GM12801 (cell line): Measurements from ENCODE around the gene OR2AE1.

Experiments
- TF ChIP-seq, protein P1 (sequence below): IDR thresholded peaks from one replicate; pipeline ENCODE4 v1.5.1; 2011; ENCODE audit warnings: control low read depth; ENCODE audit not compliant: insufficient read length; ENCODE audit errors: extremely low read depth

OR2AE1 gene

DNA sequence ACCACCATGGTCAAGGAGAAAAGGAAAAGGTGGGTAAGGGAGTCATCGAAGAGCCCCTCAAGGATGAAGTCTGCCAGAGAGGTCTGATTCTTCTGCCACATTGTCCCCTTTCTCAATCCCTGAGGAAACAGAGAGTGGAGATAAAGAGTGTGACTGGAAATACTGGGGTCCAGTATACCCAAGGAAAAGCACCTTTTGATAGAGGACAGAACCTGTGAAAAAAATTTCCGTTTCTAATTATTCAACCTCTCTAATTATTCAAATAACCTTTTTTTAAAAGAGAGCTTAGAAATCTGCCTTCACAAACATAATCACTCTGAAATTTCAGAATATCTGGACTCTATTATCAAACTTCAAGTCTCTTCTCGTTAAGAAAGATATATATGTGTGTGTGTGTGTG, at the start of gene OR2AE1:
Gene OR2AE1 (minus strand): TSS at position 101 of the 400 bp plus-strand sequence. CDS start 0 bp downstream, at position 101.
- TF ChIP-seq, protein P1, sequence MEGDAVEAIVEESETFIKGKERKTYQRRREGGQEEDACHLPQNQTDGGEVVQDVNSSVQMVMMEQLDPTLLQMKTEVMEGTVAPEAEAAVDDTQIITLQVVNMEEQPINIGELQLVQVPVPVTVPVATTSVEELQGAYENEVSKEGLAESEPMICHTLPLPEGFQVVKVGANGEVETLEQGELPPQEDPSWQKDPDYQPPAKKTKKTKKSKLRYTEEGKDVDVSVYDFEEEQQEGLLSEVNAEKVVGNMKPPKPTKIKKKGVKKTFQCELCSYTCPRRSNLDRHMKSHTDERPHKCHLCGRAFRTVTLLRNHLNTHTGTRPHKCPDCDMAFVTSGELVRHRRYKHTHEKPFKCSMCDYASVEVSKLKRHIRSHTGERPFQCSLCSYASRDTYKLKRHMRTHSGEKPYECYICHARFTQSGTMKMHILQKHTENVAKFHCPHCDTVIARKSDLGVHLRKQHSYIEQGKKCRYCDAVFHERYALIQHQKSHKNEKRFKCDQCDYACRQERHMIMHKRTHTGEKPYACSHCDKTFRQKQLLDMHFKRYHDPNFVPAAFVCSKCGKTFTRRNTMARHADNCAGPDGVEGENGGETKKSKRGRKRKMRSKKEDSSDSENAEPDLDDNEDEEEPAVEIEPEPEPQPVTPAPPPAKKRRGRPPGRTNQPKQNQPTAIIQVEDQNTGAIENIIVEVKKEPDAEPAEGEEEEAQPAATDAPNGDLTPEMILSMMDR = no peak

DNA sequence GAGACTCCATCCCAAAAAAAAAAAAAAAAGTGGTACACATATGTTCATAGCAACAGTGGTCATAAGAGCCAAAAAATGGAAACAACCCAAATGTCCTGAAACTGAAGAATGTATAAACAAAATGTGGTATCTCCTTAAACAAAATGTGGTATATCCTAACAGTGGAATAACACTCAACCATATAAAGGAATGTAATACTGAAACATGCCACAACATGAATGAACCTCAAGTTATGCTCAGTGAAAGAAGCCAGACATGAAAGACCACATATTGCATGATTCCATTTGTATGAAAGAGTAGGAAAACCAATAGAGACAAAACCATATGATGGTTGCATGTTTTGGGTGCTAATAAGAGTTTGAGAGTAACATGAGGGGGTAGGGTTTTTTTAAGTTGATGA, 49.5 kb upstream of the OR2AE1 start:
- TF ChIP-seq, protein P1 = no peak

GRCh38 chr7:99923200-99923599, 46.4 kb upstream of the OR2AE1 start:
- TF ChIP-seq, protein P1 = no peak

DNA sequence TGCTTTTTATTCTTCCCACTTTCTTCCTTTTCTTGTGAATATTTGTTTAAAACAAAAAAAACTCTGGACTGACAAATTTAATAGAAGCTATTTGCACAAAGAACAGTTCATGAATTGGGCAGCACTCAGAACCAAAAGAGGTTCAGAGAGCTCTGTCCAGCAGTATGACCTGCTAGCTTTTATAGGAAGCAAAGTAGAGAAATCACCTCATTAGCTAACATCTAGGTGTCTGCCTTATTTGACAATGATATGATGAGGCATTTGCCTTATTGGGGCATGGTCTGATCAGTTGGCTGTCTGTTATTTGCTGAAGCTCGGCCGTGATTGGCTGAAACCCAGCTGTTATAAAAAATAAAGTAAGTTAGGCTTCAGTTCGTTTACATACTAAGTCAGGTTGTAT, 43.3 kb upstream of the OR2AE1 start:
- TF ChIP-seq, protein P1 = no peak

GRCh38 chr7:99919814-99920112, 42.9 kb upstream of the OR2AE1 start:
- TF ChIP-seq, protein P1 = no peak

- TF ChIP-seq, protein P1 = no peak
Measured at GRCh38 chr7:99918959-99919813, 42.4 kb upstream of the OR2AE1 start, which contains the start of gene TRIM4. TRIM4 (minus strand) TSS chr7:99919530; CDS start chr7:99919401, 129 bp downstream.

GRCh38 chr7:99910976-99911375, 34.1 kb upstream of the OR2AE1 start:
- TF ChIP-seq, protein P1 = no peak
